GM23338 (cell line): ENCODE data around the gene MAMLD1. TPM values are rescaled to one million over a fixed set of nuclear protein-coding genes. Genes with fewer than 3 reads are reported as not detected.

ENCODE experiments used
- ATAC-seq: fragments of 200-7000 bp; cut with Tn5 transposase; 3 replicates; pipeline ENCODE4 v1.9.1; 2020
- DNase-seq: peaks from one replicate; pipeline ENCODE4 v3.0.0-alpha.2; 2015; ENCODE audit warnings: low spot score
- H2AFZ ChIP-seq: fragments of 200-600 bp; sonication (generic); 2 replicates; pipeline ENCODE4 v1.8.0; 2016; ENCODE audit warnings: antibody characterized with exemption, mild to moderate bottlenecking, moderate library complexity
- H3F3A ChIP-seq: fragments of 200-600 bp; sonication (generic); replicated peaks from 2 replicates; pipeline ENCODE4 v1.8.0; 2017; ENCODE audit warnings: antibody characterized with exemption, mixed run types, low read depth
- H3K27ac ChIP-seq: fragments of 200-600 bp; sonication (generic); 2 replicates; pipeline ENCODE4 v1.6.1; 2016; ENCODE audit warnings: low read depth
- H3K27me3 ChIP-seq: fragments of 200-600 bp; sonication (generic); 2 replicates; pipeline ENCODE4 v1.8.0; 2016; ENCODE audit warnings: mild to moderate bottlenecking, mixed run types, moderate library complexity; ENCODE audit not compliant: insufficient read depth
- H3K36me3 ChIP-seq: fragments of 200-600 bp; sonication (generic); 2 replicates; pipeline ENCODE4 v1.8.0; 2016; ENCODE audit warnings: mild to moderate bottlenecking; ENCODE audit not compliant: insufficient read depth
- H3K4me1 ChIP-seq: fragments of 200-600 bp; sonication (generic); 2 replicates; pipeline ENCODE4 v1.8.0; 2016; ENCODE audit warnings: mild to moderate bottlenecking, moderate library complexity; ENCODE audit not compliant: insufficient read depth
- H3K4me2 ChIP-seq: fragments of 200-600 bp; sonication (generic); 2 replicates; pipeline ENCODE4 v1.7.1; 2017; ENCODE audit warnings: mixed run types
- H3K4me3 ChIP-seq: fragments of 200-600 bp; sonication (generic); 2 replicates; pipeline ENCODE4 v1.6.1; 2016; ENCODE audit warnings: mixed run types
- H3K79me2 ChIP-seq: fragments of 200-600 bp; sonication (generic); replicated peaks from 2 replicates; pipeline ENCODE4 v1.8.0; 2017; ENCODE audit warnings: mild to moderate bottlenecking; ENCODE audit not compliant: insufficient read depth
- H3K9me2 ChIP-seq: fragments of 200-600 bp; sonication (generic); 2 replicates; pipeline ENCODE4 v1.8.0; 2017; ENCODE audit not compliant: insufficient read depth
- H4K20me1 ChIP-seq: fragments of 200-600 bp; sonication (generic); replicated peaks from 2 replicates; pipeline ENCODE4 v1.8.0; 2017; ENCODE audit warnings: mild to moderate bottlenecking; ENCODE audit not compliant: insufficient read depth
- H3K27ac Mint-ChIP-seq: 2 replicates; pipeline ENCODE4 v1.8.0; 2020; ENCODE audit warnings: inconsistent platforms, mild to moderate bottlenecking, moderate library complexity, mixed read lengths
- H3K27me3 Mint-ChIP-seq: 3 replicates; pipeline ENCODE4 v1.8.0; 2022; ENCODE audit warnings: low read depth, mild to moderate bottlenecking, moderate library complexity, mixed read lengths, inconsistent platforms; ENCODE audit not compliant: insufficient read depth, poor library complexity
- H3K36me3 Mint-ChIP-seq: 3 replicates; pipeline ENCODE4 v1.8.0; 2021; ENCODE audit warnings: low read depth, mild to moderate bottlenecking, inconsistent platforms, moderate library complexity, mixed read lengths
- H3K4me1 Mint-ChIP-seq: 3 replicates; pipeline ENCODE4 v1.8.0; 2020; ENCODE audit warnings: mild to moderate bottlenecking, inconsistent platforms, mixed read lengths
- H3K4me3 Mint-ChIP-seq: 3 replicates; pipeline ENCODE4 v1.8.0; 2021; ENCODE audit warnings: moderate library complexity, mild to moderate bottlenecking, inconsistent platforms, mixed read lengths
- H3K9me3 Mint-ChIP-seq: 3 replicates; pipeline ENCODE4 v1.8.0; 2020; ENCODE audit warnings: moderate library complexity, mild to moderate bottlenecking, inconsistent platforms, mixed read lengths
- CREB1 ChIP-seq: fragments of 250-450 bp; sonication (Bioruptor Pico); IDR thresholded peaks from 2 replicates; pipeline ENCODE4 v1.5.0; 2020; ENCODE audit warnings: low read depth, mild to moderate bottlenecking, moderate library complexity
- ETS1 ChIP-seq: IDR thresholded peaks from 2 replicates; pipeline ENCODE4 v1.6.1; 2016; ENCODE audit warnings: antibody characterized with exemption
- EZH2 ChIP-seq: fragments of 200-600 bp; sonication (generic); IDR thresholded peaks from one replicate; pipeline ENCODE4 v1.8.0; 2017; ENCODE audit warnings: antibody characterized with exemption, mild to moderate bottlenecking, low read depth; ENCODE audit not compliant: unreplicated experiment
- JUNB ChIP-seq: IDR thresholded peaks from one replicate; pipeline ENCODE4 v1.6.1; 2016; ENCODE audit warnings: antibody characterized with exemption; ENCODE audit not compliant: unreplicated experiment
- NANOG ChIP-seq: IDR thresholded peaks from 2 replicates; pipeline ENCODE4 v1.6.1; 2016; ENCODE audit warnings: antibody characterized with exemption, borderline replicate concordance
- POLR2AphosphoS5 ChIP-seq: IDR thresholded peaks from 2 replicates; pipeline ENCODE4 v1.6.1; 2016; ENCODE audit warnings: antibody characterized with exemption, low read depth
- REST ChIP-seq: IDR thresholded peaks from one replicate; pipeline ENCODE4 v1.6.1; 2018; ENCODE audit warnings: antibody characterized with exemption; ENCODE audit not compliant: unreplicated experiment
- STAT1 ChIP-seq: IDR thresholded peaks from one replicate; pipeline ENCODE4 v1.6.1; 2016; ENCODE audit warnings: antibody characterized with exemption; ENCODE audit not compliant: unreplicated experiment
- ZNF114 ChIP-seq: fragments of 250-450 bp; sonication (Bioruptor Pico); IDR thresholded peaks from 2 replicates; pipeline ENCODE4 v1.5.0; 2020; ENCODE audit warnings: mild to moderate bottlenecking, moderate library complexity
- ZNF331 ChIP-seq: fragments of 250-450 bp; sonication (Bioruptor Pico); IDR thresholded peaks from 2 replicates; pipeline ENCODE4 v1.5.0; 2020; ENCODE audit warnings: low read depth, mild to moderate bottlenecking, moderate library complexity
- ZNF462 ChIP-seq: fragments of 250-450 bp; sonication (Bioruptor Pico); IDR thresholded peaks from 2 replicates; pipeline ENCODE4 v1.5.0; 2020; ENCODE audit warnings: mild to moderate bottlenecking, moderate library complexity
- polyA plus RNA-seq: library from polyadenylated mRNA; unstranded; fragments of >200 nt; fragmentation: Nextera tagmentation; extraction: Ambion mirVana; gene quantifications from 2 replicates; pipeline ENCODE4 v1.2.1, GENCODE V29; 2016
- total RNA-seq: library from RNA; depleted of rRNA; stranded (reverse); fragments of >200 nt; shearing (Covaris generic); gene quantifications from 2 replicates; pipeline ENCODE4 v1.2.3, GENCODE V29; 2014

The MAMLD1 gene
- total and polyA plus RNA-seq, 2 experiments from 2014 or later = 0.13 to 0.21 TPM

GRCh38 chrX:150465326-150465725 lies 102.2 kb downstream of the MAMLD1 start (continued):
- no peak for TF ChIP-seq REST
- TF ChIP-seq ETS1 = no peak
- TF ChIP-seq EZH2 = no peak
- TF ChIP-seq STAT1 = no peak

- H3K4me3 ChIP-seq = no peak overlapping the region
- no peaks in the 10 kb centered on the region for H4K20me1 ChIP-seq
- no peaks in the 10 kb centered on the region for H3K36me3 ChIP-seq
- H3F3A ChIP-seq = no peaks in the 10 kb centered on the region
- H3K4me1 ChIP-seq = no peaks in the 10 kb centered on the region
- no peak overlapping the region for H2AFZ ChIP-seq
- H3K79me2 ChIP-seq = no peaks in the 10 kb centered on the region
- Mint-ChIP-seq H3K36me3 (no peaks in the 10 kb centered on the region), H3K9me3 (no peaks in the 10 kb centered on the region; the same call in 2 of the 3 replicates), H3K4me1 (no peaks in the 10 kb centered on the region), H3K27me3 (peaks cover 3% of the 10 kb centered on the region), H3K27ac (no peak overlapping the region), H3K4me3 (no peak overlapping the region)
- H3K27me3 ChIP-seq = no peaks in the 10 kb centered on the region
- ATAC-seq = no peak
- no peak overlapping the region for H3K27ac ChIP-seq
- DNase-seq = no peak
- H3K4me2 ChIP-seq = no peak overlapping the region
- H3K9me2 ChIP-seq = no peaks in the 10 kb centered on the region
- TF ChIP-seq ETS1 = no peak
- TF ChIP-seq ZNF462 (CRISPR knock-in tag) = no peak
- no peak for TF ChIP-seq ZNF331 (CRISPR knock-in tag)
- no peak for TF ChIP-seq NANOG
- TF ChIP-seq JUNB = no peak
- TF ChIP-seq POLR2AphosphoS5 = no peak
- no peak for TF ChIP-seq STAT1
- TF ChIP-seq CREB1 = no peak
- no peak for TF ChIP-seq ZNF114 (CRISPR knock-in tag)
Observed at GRCh38 chrX:150465881-150466775, 103.0 kb downstream of the MAMLD1 start.
